DOHH2 (cell line): Measurements from ENCODE around the gene CALU.

ENCODE experiments used
- CTCF ChIP-seq: fragments of 200-600 bp; sonication (generic); IDR thresholded peaks from one replicate; pipeline ENCODE4 v1.5.1; 2014; ENCODE audit warnings: antibody characterized with exemption, mild to moderate bottlenecking, low read depth, low read length; ENCODE audit not compliant: poor library complexity, severe bottlenecking
- EZH2phosphoT487 ChIP-seq: fragments of 200-600 bp; sonication (generic); IDR thresholded peaks from 2 replicates; pipeline ENCODE4 v1.6.1; 2017; ENCODE audit warnings: borderline replicate concordance, mild to moderate bottlenecking, antibody characterized with exemption, low read length, moderate library complexity, mixed read lengths

DNA sequence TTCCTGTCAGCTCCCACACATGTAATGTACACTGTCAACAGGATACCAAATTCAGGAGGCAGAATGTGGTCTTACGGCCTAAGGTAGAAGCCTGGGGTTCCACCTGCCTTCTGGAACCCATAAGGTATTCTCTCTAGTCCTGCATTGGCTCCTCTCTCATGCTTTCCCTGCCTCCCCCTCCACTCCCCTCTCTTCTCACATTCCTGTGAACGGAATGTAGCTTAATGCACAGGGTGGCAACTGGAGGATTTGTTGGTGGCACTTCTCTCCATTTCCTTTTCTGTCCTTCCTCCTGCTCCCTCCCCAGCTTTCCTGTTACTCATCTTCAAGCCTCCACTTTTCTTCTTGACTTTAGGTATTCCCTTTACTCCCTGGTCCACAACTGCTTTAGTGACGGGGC, 79.5 kb downstream of the CALU start:
- TF ChIP-seq CTCF (no peak), EZH2phosphoT487 (no peak)
